H9 (cell line): ENCODE results near the gene ACTL7B. TPM values are rescaled to one million over a fixed set of nuclear protein-coding genes. Genes with fewer than 3 reads are reported as not detected.

Experiments used
- DNase-seq: peaks from one replicate; pipeline ENCODE4 v3.0.0-alpha.2; 2017
- H2AFZ ChIP-seq: one replicate; pipeline ENCODE4 v1.6.1; 2013; ENCODE audit warnings: mild to moderate bottlenecking, low read length, control low read depth, moderate library complexity
- H2AK5ac ChIP-seq: 2 replicates; pipeline ENCODE4 v1.6.1; 2013; ENCODE audit warnings: low read length, control low read depth, mixed read lengths; ENCODE audit not compliant: insufficient read length
- H2BK120ac ChIP-seq: one replicate; pipeline ENCODE4 v1.6.1; 2013; ENCODE audit warnings: low read depth, mild to moderate bottlenecking, low read length, control low read depth, inconsistent platforms; ENCODE audit not compliant: poor library complexity, severe bottlenecking
- H2BK12ac ChIP-seq: 2 replicates; pipeline ENCODE4 v1.6.1; 2013; ENCODE audit warnings: low read length, control low read depth, mixed read lengths, low read depth; ENCODE audit not compliant: insufficient read length
- H2BK15ac ChIP-seq: 2 replicates; pipeline ENCODE4 v1.6.1; 2013; ENCODE audit warnings: low read depth, low read length, control low read depth
- H2BK20ac ChIP-seq: one replicate; pipeline ENCODE4 v1.6.1; 2013; ENCODE audit warnings: low read depth, mild to moderate bottlenecking, low read length, control low read depth, inconsistent platforms; ENCODE audit not compliant: poor library complexity, severe bottlenecking
- H2BK5ac ChIP-seq: 2 replicates; pipeline ENCODE4 v1.6.1; 2013; ENCODE audit warnings: low read length, control low read depth, mixed read lengths; ENCODE audit not compliant: insufficient read length
- H3K14ac ChIP-seq: 2 replicates; pipeline ENCODE4 v1.6.1; 2013; ENCODE audit warnings: low read length, control low read depth; ENCODE audit not compliant: insufficient read depth
- H3K18ac ChIP-seq: 2 replicates; pipeline ENCODE4 v1.6.1; 2013; ENCODE audit warnings: low read depth, mild to moderate bottlenecking, mixed read lengths, low read length, control low read depth; ENCODE audit not compliant: insufficient read length
- H3K23ac ChIP-seq: 2 replicates; pipeline ENCODE4 v1.6.1; 2013; ENCODE audit warnings: low read length, control low read depth, mixed read lengths, low read depth; ENCODE audit not compliant: insufficient read length
- H3K23me2 ChIP-seq: 2 replicates; pipeline ENCODE4 v1.6.1; 2013; ENCODE audit warnings: low read depth, mild to moderate bottlenecking, mixed read lengths, low read length, control low read depth; ENCODE audit not compliant: insufficient read length, poor library complexity, severe bottlenecking
- H3K27ac ChIP-seq: 2 replicates; pipeline ENCODE4 v1.5.1; 2013; ENCODE audit warnings: low read length, control low read depth, mixed read lengths, low read depth; ENCODE audit not compliant: insufficient read length
- H3K27me3 ChIP-seq: 2 replicates; pipeline ENCODE4 v1.6.1; 2013; ENCODE audit warnings: low read length, control low read depth, inconsistent platforms; ENCODE audit not compliant: insufficient read depth
- H3K4ac ChIP-seq: 2 replicates; pipeline ENCODE4 v1.6.1; 2013; ENCODE audit warnings: low read depth, mild to moderate bottlenecking, control low read depth, inconsistent platforms, low read length, moderate library complexity
- H3K4me1 ChIP-seq: 2 replicates; pipeline ENCODE4 v1.6.1; 2013; ENCODE audit warnings: low read length, control low read depth, inconsistent platforms; ENCODE audit not compliant: insufficient read depth
- H3K4me2 ChIP-seq: 2 replicates; pipeline ENCODE4 v1.6.1; 2013; ENCODE audit warnings: low read length, control low read depth, mixed read lengths; ENCODE audit not compliant: insufficient read length, insufficient read depth
- H3K56ac ChIP-seq: 2 replicates; pipeline ENCODE4 v1.6.1; 2013; ENCODE audit warnings: low read depth, mild to moderate bottlenecking, mixed read lengths, low read length, control low read depth; ENCODE audit not compliant: insufficient read length
- H3K79me1 ChIP-seq: 2 replicates; pipeline ENCODE4 v1.6.1; 2013; ENCODE audit warnings: low read depth, mild to moderate bottlenecking, moderate library complexity, low read length, control low read depth, inconsistent platforms; ENCODE audit not compliant: insufficient read depth, poor library complexity, severe bottlenecking
- H3K79me2 ChIP-seq: 2 replicates; pipeline ENCODE4 v1.6.1; 2013; ENCODE audit warnings: low read length, control low read depth, inconsistent platforms; ENCODE audit not compliant: insufficient read depth
- H3K9ac ChIP-seq: 2 replicates; pipeline ENCODE4 v1.6.1; 2013; ENCODE audit warnings: low read length, control low read depth, mixed read lengths; ENCODE audit not compliant: insufficient read length; ENCODE audit errors: extremely low read depth
- H3K9me3 ChIP-seq: one replicate; pipeline ENCODE4 v1.6.1; 2013; ENCODE audit warnings: low read depth, low read length, inconsistent platforms; ENCODE audit not compliant: control insufficient read depth
- H3T11ph ChIP-seq: one replicate; pipeline ENCODE4 v1.6.1; 2013; ENCODE audit warnings: mild to moderate bottlenecking, low read length, control low read depth, inconsistent platforms
- H4K20me1 ChIP-seq: one replicate; pipeline ENCODE4 v1.6.1; 2013; ENCODE audit not compliant: control insufficient read depth, insufficient read length, insufficient read depth
- H4K5ac ChIP-seq: 2 replicates; pipeline ENCODE4 v1.6.1; 2013; ENCODE audit warnings: low read depth, mild to moderate bottlenecking, mixed read lengths, low read length, control low read depth; ENCODE audit not compliant: insufficient read length
- H4K8ac ChIP-seq: replicated peaks from 2 replicates; pipeline ENCODE4 v1.6.1; 2013; ENCODE audit warnings: low read length, control low read depth, mixed read lengths, low read depth; ENCODE audit not compliant: insufficient read length
- H4K91ac ChIP-seq: 2 replicates; pipeline ENCODE4 v1.6.1; 2013; ENCODE audit warnings: low read depth, mild to moderate bottlenecking, moderate library complexity, mixed read lengths, low read length, control low read depth; ENCODE audit not compliant: insufficient read length
- H3K27ac Mint-ChIP-seq, 3 experiments: 2 replicates in 2 of 3; 3 replicates in 1 of 3; pipeline ENCODE4 v1.8.0; 2020 to 2021; ENCODE audit warnings: mixed read lengths in 3 of 3, mild to moderate bottlenecking in 1 of 3, moderate library complexity in 1 of 3
- H3K27me3 Mint-ChIP-seq: 2 replicates; pipeline ENCODE4 v1.8.0; 2021; ENCODE audit warnings: low read depth, mild to moderate bottlenecking, moderate library complexity, mixed read lengths
- H3K36me3 Mint-ChIP-seq, 3 experiments: 2 replicates in 2 of 3; 3 replicates in 1 of 3; pipeline ENCODE4 v1.8.0; 2020 to 2021; ENCODE audit warnings: low read depth in 3 of 3, mixed read lengths in 3 of 3; ENCODE audit not compliant: insufficient read depth in 1 of 3
- H3K4me1 Mint-ChIP-seq, 2 experiments: 2 replicates each; pipeline ENCODE4 v1.8.0; 2020; ENCODE audit warnings: mixed read lengths in 2 of 2
- H3K4me3 Mint-ChIP-seq, 2 experiments: 2 replicates in 1 of 2; 3 replicates in 1 of 2; pipeline ENCODE4 v1.8.0; 2020 to 2021; ENCODE audit warnings: mild to moderate bottlenecking in 2 of 2, mixed read lengths in 2 of 2, moderate library complexity in 1 of 2
- H3K9me3 Mint-ChIP-seq, 2 experiments: 2 replicates in 1 of 2; 3 replicates in 1 of 2; pipeline ENCODE4 v1.8.0; 2020; ENCODE audit warnings: mild to moderate bottlenecking in 2 of 2, mixed read lengths in 2 of 2, moderate library complexity in 1 of 2
- CTCF ChIP-seq: fragments of 200-600 bp; sonication (generic); conservative IDR thresholded peaks from 3 replicates; pipeline ENCODE4 v1.8.0; 2021; ENCODE audit warnings: antibody characterized with exemption, mild to moderate bottlenecking
- WGBS: extraction: QIAGEN DNeasy Blood & Tissue Kit; methylation state at CpG from one replicate; pipeline ENCODE4 v1.1.7; 2013; ENCODE audit warnings: missing lambda C conversion rate, low lambda C conversion rate, mixed read lengths; ENCODE audit not compliant: insufficient read length; ENCODE audit errors: extremely low coverage; 5-methylcytosine and 5-hydroxymethylcytosine counted together
- total RNA-seq: library from RNA; stranded (reverse); gene quantifications from 2 replicates; pipeline ENCODE4 v1.2.1, GENCODE V29; 2021

ACTL7B gene
- total RNA-seq, 1 experiment from 2014 or later = 0.09 TPM

- H4K91ac ChIP-seq = no peak overlapping the region
- H3K4me2 ChIP-seq = no peak overlapping the region
- no peak for TF ChIP-seq CTCF
- WGBS = no CpG with 5 or more reads among the region's 6 CpGs
- no peak overlapping the region for H3K56ac ChIP-seq
- no peak overlapping the region for H2BK5ac ChIP-seq
- no peak for DNase-seq
- H4K5ac ChIP-seq = no peak overlapping the region
- H3K27ac Mint-ChIP-seq = peak overlapping the region in 1 of 3 experiments; percentile 71; a peak in 1 of 7 replicates
- H3K36me3 Mint-ChIP-seq = peaks cover 6 to 41% (median 34%) of the 10 kb centered on the region in 3 experiments; a peak in 5 of 7 replicates
- no peak overlapping the region for H3K9ac ChIP-seq
- no peaks in the 10 kb centered on the region for H3K9me3 ChIP-seq
- no peaks in the 10 kb centered on the region for H3K4me1 Mint-ChIP-seq
- H3K9me3 Mint-ChIP-seq = no peaks in the 10 kb centered on the region
- H2AFZ ChIP-seq = no peak overlapping the region
- no peak overlapping the region for H2AK5ac ChIP-seq
- H3K27me3 Mint-ChIP-seq = no peaks in the 10 kb centered on the region
- H3K18ac ChIP-seq = no peak overlapping the region
- H4K8ac ChIP-seq = no peak overlapping the region
- no peak overlapping the region for H3K27ac ChIP-seq
- no peak overlapping the region for H2BK120ac ChIP-seq
- H3K27me3 ChIP-seq = no peaks in the 10 kb centered on the region
- no peaks in the 10 kb centered on the region for H3K23me2 ChIP-seq
- no peaks in the 10 kb centered on the region for H3K4me1 ChIP-seq
- no peak overlapping the region for H3T11ph ChIP-seq
- H3K79me1 ChIP-seq = no peaks in the 10 kb centered on the region
- H2BK12ac ChIP-seq = no peak overlapping the region
- H2BK20ac ChIP-seq = no peak overlapping the region
- H3K14ac ChIP-seq = no peak overlapping the region
- H2BK15ac ChIP-seq = no peak overlapping the region
- H3K79me2 ChIP-seq = no peaks in the 10 kb centered on the region
- H4K20me1 ChIP-seq = no peaks in the 10 kb centered on the region
- H3K4ac ChIP-seq = no peak overlapping the region
- no peak overlapping the region for H3K23ac ChIP-seq
- H3K4me3 Mint-ChIP-seq = no peak overlapping the region
These were observed 26.5 kb upstream of the ACTL7B start for GRCh38 chr9:108882052-108882888.
